Measurements from ENCODE around the gene SLC1A7.

DNA sequence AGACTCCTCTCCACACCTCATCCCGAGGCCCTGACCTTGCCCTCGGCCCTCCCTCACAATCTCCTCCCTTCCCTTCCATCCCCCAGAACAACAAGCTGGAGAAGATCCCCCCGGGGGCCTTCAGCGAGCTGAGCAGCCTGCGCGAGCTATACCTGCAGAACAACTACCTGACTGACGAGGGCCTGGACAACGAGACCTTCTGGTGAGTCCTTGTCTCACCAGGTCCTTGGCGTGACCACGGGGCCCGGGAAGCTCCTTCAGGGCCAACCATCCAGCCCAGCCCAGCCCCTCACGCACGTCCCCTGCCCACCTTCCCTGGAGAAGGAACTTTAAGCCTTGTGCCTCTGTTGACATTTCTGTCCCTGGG is 64.9 kb downstream of the SLC1A7 start:
- TF ChIP-seq POLR2AphosphoS5 (IDR thresholded peaks at IDR 0.05; ENCODE audit: low read depth, low read length): no peak
- TF ChIP-seq, protein P1, sequence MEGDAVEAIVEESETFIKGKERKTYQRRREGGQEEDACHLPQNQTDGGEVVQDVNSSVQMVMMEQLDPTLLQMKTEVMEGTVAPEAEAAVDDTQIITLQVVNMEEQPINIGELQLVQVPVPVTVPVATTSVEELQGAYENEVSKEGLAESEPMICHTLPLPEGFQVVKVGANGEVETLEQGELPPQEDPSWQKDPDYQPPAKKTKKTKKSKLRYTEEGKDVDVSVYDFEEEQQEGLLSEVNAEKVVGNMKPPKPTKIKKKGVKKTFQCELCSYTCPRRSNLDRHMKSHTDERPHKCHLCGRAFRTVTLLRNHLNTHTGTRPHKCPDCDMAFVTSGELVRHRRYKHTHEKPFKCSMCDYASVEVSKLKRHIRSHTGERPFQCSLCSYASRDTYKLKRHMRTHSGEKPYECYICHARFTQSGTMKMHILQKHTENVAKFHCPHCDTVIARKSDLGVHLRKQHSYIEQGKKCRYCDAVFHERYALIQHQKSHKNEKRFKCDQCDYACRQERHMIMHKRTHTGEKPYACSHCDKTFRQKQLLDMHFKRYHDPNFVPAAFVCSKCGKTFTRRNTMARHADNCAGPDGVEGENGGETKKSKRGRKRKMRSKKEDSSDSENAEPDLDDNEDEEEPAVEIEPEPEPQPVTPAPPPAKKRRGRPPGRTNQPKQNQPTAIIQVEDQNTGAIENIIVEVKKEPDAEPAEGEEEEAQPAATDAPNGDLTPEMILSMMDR (IDR thresholded peaks at IDR 0.05): no peak
- TF ChIP-seq SIN3A (IDR thresholded peaks at IDR 0.05; ENCODE audit: borderline replicate concordance, insufficient read depth, low read depth, low read length): no peak
- TF ChIP-seq, protein P2, sequence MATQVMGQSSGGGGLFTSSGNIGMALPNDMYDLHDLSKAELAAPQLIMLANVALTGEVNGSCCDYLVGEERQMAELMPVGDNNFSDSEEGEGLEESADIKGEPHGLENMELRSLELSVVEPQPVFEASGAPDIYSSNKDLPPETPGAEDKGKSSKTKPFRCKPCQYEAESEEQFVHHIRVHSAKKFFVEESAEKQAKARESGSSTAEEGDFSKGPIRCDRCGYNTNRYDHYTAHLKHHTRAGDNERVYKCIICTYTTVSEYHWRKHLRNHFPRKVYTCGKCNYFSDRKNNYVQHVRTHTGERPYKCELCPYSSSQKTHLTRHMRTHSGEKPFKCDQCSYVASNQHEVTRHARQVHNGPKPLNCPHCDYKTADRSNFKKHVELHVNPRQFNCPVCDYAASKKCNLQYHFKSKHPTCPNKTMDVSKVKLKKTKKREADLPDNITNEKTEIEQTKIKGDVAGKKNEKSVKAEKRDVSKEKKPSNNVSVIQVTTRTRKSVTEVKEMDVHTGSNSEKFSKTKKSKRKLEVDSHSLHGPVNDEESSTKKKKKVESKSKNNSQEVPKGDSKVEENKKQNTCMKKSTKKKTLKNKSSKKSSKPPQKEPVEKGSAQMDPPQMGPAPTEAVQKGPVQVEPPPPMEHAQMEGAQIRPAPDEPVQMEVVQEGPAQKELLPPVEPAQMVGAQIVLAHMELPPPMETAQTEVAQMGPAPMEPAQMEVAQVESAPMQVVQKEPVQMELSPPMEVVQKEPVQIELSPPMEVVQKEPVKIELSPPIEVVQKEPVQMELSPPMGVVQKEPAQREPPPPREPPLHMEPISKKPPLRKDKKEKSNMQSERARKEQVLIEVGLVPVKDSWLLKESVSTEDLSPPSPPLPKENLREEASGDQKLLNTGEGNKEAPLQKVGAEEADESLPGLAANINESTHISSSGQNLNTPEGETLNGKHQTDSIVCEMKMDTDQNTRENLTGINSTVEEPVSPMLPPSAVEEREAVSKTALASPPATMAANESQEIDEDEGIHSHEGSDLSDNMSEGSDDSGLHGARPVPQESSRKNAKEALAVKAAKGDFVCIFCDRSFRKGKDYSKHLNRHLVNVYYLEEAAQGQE (IDR thresholded peaks at IDR 0.05; ENCODE audit: insufficient read depth in 1 of 2, low read depth in 2 of 2, low read length in 1 of 2): no peak
